Putamen (tissue), 1 donor: ENCODE measurements around the gene PLA2G4B.
"Not testable (repeated sequence)": the region's sequence is repeated elsewhere in the genome, so short reads cannot be mapped to it uniquely, and the experiment has no call there.

Experiments
- DNase-seq: peaks from one replicate; pipeline ENCODE4 v3.0.0-alpha.2; 2016; ENCODE audit warnings: low spot score

The PLA2G4B gene

GRCh38 chr15:41827880-41828806 lies 10.5 kb upstream of the PLA2G4B start, which contains the start of gene JMJD7:
Gene JMJD7 (plus strand): TSS chr15:41828092. CDS start chr15:41828125, 33 bp downstream.
- peak; percentile 91 for DNase-seq

GRCh38 chr15:41828807-41829141 lies 9.9 kb upstream of the PLA2G4B start:
- DNase-seq: no peak

DNA sequence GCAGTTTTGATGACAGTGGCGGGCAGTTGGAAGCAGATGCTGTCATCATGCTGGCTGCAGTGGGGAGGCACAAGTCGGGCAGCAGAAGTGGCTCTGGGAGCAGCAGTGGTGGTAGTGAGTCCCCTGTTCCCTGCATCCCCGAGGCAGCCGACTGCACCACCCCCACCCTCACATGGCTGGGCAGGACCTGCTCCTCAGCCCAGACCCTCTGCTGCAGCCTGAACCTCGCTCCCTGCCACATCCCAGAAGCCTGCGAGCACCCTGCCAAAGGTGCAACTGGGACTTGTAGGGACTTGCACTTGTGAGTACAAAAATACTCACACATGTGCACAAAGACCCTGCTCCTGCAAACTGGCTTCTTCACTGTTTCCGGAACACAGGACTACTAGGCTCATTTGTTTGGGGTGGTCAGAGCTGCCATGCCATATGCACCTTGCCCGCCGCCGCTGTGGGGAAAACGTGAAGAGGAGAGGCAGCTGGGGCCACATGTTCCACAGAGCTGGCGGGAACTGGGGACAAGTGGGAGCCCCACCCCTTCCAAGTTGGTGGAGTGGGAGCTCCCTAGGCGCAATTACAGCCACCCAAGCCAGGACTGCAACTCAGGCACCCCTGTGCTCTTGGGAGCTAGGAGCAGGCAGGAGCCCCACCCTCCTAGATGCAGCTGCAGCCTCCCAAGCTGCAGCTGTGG lies 8.5 kb upstream of the PLA2G4B start:
- no peak for DNase-seq

DNA sequence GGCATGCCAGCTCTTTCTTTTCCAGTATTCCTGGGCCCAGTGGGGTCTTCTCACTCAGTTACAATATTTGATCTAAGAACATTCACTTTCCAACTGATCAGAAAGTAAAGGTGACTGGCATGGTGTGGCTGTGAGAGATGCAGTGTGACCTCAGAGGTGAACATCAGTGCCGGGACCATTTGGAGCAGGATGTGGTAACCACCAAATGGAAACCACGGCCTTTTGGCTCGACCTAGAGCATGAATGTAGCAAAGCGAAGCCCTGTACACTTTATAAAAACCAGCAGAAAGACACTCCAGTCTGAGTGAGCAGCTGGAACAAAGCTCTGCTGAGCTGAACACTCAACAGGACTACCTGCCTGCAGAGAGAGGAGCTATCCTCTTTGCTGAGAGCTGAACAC lies 7.4 kb upstream of the PLA2G4B start:
- not testable (repeated sequence) for DNase-seq

DNA sequence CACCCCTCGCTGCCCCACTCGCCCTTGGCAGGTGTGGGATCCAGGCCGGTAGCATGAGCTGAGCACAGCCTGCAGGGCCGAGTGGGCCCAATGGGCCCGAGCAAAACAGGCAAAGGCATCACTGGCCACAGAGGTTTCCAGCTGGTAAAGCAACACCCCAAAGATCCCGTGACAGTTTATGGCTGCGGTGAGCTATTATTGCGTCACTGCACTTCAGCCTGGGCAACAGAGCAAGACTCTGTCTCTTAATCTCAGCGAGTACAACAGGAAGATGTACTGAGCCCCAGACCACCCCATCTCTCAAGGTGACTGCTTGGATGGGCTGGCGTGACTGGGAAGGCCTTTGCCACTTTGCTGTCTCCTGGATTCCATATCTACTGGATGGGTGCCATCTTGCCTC lies 6.4 kb upstream of the PLA2G4B start:
- DNase-seq: no peak

- no peak for DNase-seq
These were observed 5.8 kb upstream of the PLA2G4B start for GRCh38 chr15:41832875-41833274.

- DNase-seq: no peak
These were observed 4.6 kb upstream of the PLA2G4B start for GRCh38 chr15:41834096-41834495.

GRCh38 chr15:41836073-41836472 lies 2.6 kb upstream of the PLA2G4B start:
- no peak for DNase-seq

DNA sequence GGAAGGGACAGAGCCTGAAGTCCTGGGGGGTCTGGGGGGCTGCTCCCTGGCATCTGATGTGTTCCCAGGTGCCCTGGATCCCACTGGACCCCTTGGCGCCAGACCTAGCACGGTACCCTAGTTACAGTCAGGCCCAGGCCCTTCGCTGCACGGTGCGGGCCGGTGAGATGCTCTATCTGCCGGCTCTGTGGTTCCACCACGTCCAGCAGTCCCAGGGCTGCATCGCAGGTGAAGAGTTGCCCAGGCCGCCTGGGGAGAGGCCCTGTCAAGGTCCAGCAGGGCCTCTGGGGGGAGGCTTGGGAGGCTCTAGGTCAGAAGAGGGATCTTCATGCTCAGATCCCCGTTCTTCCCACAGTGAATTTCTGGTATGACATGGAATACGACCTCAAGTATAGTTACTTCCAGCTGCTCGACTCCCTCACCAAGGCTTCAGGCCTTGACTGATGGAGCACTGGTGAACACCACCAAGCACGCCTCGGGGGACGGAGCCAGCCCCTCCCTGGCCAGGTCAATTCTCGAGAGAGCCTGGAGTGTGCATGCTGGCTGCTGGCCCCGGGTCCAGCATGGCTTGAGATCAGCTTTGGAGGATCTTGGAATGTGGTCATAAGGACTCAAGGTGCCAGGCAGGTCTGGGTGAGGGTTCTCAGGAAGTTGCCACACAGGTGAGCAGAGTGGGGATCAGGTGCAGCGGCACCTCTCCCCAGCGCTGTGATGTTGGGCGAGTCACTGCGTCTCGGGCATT lies 1.8 kb upstream of the PLA2G4B start:
- no peak for DNase-seq

- no peak for DNase-seq
These were observed 1.3 kb downstream of the PLA2G4B start for GRCh38 chr15:41839781-41840491.

- DNase-seq: no peak
These were observed 2.0 kb downstream of the PLA2G4B start for GRCh38 chr15:41840673-41841072.

- DNase-seq: no peak
These were observed 2.5 kb downstream of the PLA2G4B start for GRCh38 chr15:41841131-41841530.

- DNase-seq: no peak
These were observed 3.6 kb downstream of the PLA2G4B start for GRCh38 chr15:41842229-41842628.

GRCh38 chr15:41843571-41843970 lies 4.9 kb downstream of the PLA2G4B start:
- no peak for DNase-seq

GRCh38 chr15:41844814-41845213 lies 6.2 kb downstream of the PLA2G4B start:
- DNase-seq: no peak

- no peak for DNase-seq
These were observed 8.6 kb downstream of the PLA2G4B start for GRCh38 chr15:41847206-41847605.

DNA sequence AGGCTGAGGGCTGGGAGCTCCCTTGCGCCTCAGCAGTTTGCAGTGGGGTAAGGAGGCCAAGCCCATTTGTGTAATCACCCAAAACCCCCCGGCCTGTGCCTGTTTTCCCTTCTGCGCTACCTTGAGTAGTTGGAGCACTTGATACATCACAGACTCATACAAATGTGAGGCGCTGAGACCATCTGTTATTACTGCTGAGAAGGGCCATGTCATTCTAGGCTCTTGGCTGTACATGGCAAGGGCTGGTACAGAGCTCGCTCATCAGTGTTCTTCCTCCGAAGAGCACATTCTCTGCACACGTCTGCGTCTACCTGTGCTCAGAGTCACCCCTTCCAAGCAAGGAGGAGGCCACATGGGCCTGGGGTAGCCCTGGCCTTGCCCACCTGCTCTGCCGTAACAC lies 9.3 kb downstream of the PLA2G4B start:
- DNase-seq: no peak

- DNase-seq: no peak
These were observed 10.0 kb downstream of the PLA2G4B start for GRCh38 chr15:41848631-41849030.

- DNase-seq: no peak
These were observed 10.6 kb downstream of the PLA2G4B start for GRCh38 chr15:41849204-41849603.

GRCh38 chr15:41849861-41850260 lies 11.2 kb downstream of the PLA2G4B start:
- no peak for DNase-seq

DNA sequence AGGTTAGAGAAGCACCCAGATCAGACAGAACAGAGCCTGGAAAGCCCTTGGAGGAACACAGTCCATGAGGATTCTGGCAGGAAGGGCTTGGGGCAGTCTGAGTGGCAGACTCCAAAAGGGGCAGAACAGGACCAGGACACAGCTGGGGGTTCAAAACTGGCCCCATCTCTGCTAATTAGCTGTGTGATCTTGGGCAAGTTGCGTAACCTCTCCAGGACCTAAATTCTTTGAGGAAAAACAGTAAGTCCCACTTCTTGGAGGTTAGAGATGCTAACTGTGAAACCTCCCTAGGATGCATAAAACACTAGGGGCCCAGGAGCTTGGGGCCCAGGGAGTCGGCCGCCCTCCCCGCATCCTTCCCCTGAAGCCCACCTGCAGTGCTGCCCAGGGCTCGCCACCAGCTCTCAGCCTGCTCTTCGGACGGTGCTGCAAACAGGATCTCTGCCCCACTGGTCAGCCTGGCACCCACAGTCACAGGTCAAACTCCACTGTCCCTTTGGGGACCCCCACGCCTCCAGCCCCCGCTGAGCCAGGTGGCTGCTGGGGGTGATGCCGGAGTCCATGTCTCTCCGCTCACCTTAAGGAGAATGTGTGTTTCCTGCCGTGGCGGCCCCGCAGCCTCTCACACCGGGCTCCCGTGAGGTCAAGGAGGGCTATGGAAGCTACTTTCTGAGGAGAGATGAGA lies 12.0 kb downstream of the PLA2G4B start:
- no peak for DNase-seq
